HG03196 (cell line): ENCODE data around the gene ANKRD39.

Experiments
- ATAC-seq: cut with Tn5 transposase; IDR thresholded peaks from one replicate; pipeline ENCODE4 v1.9.1; 2021; ENCODE audit not compliant: unreplicated experiment

ANKRD39 gene

GRCh38 chr2:96888072-96889011, 30.5 kb upstream of the ANKRD39 start:
- ATAC-seq, result no peak

DNA sequence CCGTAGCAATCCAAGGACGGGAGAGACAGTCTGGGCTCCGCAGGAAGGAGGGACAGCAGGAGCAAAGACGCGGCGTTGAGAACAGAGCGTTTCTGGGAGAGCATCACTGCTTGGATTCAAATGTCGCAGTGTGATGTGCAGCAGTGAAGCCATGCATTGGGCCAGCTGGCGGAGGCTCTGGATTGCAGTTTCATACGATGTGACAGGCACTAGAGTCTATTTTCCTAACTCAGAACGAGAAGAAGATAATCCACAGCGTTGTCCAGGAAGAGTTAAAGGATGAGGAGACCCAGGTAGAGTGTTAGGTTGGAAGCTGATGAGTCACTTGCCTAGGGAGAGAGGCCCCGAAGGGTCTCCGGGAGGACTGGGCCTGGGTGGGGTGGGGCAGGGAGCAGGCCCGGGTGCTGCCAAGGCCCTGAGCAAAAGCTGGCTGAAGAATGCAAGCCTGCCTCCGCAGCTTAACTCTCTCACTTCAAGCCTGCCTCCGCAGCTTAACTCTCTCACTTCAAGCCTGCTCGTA, 29.7 kb upstream of the ANKRD39 start:
- no peak for ATAC-seq

GRCh38 chr2:96885432-96886347, 27.9 kb upstream of the ANKRD39 start:
- ATAC-seq, result no peak

DNA sequence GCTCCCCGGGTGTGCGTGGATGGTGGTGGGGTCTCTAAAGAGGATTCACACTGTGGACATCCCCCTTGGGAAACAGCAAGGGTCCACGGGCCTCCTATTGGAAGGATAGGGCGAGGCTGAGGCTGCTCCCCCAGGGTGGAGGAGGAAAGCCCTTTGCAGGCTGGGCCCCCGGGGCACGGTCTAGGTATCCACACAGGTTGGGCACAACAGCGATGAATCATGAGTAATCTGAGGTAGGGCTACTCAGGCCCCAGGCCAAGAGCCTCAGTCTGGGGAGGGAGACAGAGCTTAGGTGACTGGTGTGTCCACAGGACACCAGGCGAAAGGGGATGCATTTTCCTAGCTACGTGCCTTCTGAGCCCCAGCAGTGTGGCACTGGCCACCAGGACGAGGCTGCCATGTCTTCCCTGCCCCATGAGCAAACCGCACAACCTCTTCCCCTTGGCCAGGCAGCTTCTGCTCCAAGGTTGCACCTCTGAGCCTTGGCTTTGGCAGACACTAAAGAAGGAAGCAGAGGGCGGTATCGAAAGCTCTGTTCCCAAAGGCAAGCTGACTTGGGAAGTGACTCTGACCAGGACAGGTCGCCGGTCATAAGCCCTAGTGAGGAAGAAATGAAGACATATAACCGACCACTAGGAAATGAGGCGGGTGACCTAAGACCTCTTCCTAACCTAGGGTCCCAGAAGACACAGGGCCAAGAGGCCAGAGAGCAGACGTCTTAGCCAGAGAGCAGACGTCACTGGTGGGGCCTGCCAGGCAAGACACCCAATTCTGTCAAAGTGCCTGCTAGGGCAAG, 26.7 kb upstream of the ANKRD39 start:
- ATAC-seq, result no peak

- no peak for ATAC-seq
Measured at GRCh38 chr2:96883306-96883705, 25.5 kb upstream of the ANKRD39 start.

DNA sequence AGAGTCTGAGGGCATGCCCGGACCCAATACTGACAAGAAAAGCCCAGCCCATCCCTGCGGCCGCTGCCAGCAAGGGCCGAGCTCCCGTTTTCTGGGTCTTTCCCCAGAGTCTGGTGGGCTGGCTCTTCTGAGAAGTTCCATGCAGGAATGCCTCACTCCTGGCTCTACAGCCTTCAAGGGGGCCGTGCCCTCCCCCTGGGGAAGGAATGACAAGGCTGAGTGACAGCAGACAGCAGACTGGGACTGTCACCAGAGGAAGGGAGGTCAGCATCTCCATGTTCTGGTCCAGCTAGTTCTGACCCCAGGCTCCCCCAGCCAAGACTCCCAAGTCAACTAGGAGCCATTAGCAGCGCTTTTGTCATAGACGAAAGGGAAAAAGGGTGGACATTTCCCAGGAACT, 25.1 kb upstream of the ANKRD39 start:
- no peak for ATAC-seq

GRCh38 chr2:96882230-96882629, 24.4 kb upstream of the ANKRD39 start:
- no peak for ATAC-seq

DNA sequence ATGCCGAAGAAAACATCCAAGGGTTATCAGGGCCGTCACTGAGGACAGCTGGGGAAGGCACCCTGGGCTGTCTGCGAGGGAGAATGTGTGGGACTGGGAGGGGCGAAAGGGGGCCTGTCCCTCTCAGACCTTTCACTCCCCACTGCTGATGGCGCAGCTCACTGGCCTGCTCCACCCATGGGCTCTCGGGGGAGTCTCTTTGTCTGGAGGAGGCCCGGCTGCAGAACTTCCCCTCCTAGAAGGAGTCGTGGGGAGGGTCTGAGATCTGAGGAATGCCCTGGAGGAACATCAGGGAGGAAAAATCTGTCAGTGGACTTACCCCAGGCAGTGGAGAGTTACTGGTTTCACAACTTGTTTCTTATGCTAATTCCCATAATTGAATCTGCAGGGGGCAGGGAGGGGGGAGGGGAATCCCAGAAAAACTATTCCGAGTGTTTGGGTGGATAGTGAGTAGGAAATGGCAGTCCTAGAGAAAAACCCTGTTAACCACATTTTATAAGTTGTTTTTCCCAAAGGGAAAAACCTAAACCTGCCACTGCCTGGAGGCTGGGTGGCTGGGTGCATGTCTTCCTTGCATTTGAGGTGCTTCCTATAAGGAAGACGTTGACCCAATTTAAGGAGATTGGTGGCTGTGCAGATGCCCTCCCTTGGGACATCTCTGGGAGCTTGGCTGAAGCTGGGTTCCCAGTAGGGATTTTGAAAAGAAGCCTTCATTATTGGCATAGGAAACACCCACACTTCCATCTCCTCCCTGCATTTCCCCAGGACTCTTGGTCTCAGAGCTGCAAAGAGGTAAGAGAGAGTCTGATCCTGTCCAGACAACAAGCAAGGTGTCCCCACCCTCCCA, 23.8 kb upstream of the ANKRD39 start:
- ATAC-seq, result no peak

GRCh38 chr2:96880891-96881273, 23.1 kb upstream of the ANKRD39 start:
- ATAC-seq, result no peak

- no peak for ATAC-seq
Measured at GRCh38 chr2:96879545-96880040, 21.8 kb upstream of the ANKRD39 start.

DNA sequence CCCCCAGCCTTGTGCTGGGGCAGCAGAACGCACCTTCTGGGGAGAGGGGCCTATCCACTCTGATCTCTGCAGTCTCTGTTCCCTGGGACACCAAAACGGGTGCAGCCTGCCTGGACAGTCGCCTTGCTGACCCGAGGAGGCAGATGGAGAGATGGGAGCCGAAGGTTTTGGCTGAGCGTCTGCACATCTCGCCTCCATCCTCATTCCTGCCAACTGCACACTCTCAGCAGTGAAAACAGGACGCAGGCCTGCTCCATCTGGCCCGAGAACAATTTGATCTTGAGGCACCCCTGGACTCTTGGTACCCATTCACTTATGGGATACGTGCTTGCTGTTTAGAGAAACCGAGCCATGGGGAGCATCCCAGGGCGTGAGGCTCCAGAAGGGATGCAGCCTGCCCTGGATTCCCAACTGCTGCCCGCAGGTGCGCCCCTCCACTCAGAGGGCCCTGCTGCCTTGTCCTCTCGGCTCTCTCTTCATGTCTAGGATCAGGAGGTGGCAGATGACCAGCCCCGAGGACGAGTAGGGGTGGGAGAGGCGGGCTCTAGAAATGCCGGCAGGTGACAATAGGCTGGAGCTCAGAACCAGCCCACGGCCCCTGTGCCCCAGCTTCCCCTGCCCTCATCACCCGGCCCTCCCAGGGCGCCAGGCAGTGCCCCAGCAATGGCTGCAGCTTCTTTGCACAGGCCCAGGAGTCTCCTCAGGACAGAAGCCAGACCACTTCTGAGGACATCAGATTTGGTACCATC, 21.2 kb upstream of the ANKRD39 start:
- no peak for ATAC-seq

DNA sequence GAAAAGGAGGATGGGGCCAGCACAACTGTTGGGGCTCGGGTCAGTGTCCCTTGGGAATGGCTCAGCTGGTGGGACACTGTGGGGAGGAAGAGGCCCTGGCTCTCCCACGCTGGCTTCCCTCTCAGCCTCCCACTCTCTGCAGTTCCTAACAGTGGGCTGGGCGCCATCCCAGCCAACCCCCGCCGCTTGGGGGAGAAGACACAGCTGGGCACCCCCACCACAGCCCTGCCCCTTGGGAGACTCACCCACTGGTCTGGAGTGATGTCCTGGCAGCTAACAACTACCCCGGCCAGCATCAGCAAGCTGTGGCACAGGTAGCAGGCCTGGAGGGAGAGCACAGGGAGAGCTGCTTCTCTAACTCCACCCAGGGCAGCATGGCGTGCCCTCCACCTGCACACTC, 20.4 kb upstream of the ANKRD39 start:
- no peak for ATAC-seq

- no peak for ATAC-seq
Measured at GRCh38 chr2:96877631-96878092, 19.8 kb upstream of the ANKRD39 start.

- ATAC-seq, result no peak
Measured at GRCh38 chr2:96877042-96877451, 19.2 kb upstream of the ANKRD39 start.

GRCh38 chr2:96876269-96877041, 18.6 kb upstream of the ANKRD39 start:
- no peak for ATAC-seq

DNA sequence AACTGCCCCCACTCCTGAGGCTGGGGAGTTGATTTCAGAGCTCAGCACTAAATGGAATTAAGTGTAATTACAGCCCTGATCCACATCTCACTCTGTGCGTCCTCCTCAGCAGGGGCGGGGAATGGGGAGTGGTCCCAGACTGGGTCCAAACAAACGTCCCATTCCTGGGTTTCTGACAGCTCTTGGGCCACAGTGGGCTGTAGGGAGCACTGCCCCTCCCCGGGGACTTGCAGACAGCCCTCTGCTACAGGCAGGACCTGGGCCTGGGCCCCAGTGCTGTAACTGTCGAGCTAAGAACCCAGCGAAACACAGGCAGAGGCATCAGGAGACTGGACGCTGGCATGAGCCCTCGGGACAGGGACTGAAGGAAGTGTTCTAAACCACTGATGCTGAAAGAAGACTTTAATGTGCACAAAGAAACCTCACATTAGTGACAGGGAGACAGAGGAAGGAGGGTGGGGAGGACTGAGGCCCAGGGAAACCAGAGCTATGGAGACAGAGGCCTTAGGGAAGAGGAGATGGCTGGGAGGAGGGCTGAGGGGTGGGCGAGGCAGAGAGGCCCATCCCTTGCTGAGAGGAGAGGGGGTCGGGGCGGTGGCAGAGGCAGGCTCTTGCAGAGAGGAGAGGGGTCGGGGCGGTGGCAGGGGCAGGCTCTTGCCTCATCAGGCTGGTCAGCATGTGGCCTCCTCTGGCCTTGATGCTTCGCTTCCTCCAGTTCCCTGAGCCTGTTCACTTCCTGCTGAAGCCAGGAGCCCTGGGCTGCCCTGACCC, 17.9 kb upstream of the ANKRD39 start:
- ATAC-seq, result no peak

DNA sequence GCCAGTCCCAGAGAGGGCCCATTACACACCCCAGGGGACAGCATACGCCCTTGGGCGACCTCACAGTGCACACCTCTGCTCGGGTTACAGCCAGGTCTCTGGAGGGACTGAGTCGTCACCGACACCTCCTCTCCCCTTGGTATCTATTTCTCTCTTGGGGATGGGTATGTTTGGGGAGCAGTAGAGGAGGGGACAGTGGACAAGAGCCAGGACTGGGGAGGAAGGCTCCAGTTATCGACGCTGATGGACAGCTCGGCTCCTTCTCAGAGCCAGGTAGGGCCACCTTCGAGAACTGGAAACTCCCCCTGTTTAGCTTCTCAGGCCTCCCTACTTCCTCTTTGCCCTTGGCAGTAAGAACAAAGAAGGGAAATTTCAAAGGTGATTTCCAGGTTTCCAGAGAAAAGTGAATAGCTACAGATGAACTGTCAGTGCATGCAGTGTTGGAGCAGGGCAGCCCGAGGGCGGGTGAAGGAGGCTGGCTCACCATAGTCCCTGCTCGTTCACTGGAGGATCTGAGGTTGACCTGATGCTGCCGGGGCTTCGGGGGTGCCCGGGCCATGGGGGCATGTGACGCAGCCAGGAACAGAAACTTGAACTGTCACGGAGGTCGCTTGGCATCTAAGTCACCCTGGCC, 16.5 kb upstream of the ANKRD39 start:
- ATAC-seq, result peak; percentile 60
